ENCODE results near the gene SLCO2A1.

DNA sequence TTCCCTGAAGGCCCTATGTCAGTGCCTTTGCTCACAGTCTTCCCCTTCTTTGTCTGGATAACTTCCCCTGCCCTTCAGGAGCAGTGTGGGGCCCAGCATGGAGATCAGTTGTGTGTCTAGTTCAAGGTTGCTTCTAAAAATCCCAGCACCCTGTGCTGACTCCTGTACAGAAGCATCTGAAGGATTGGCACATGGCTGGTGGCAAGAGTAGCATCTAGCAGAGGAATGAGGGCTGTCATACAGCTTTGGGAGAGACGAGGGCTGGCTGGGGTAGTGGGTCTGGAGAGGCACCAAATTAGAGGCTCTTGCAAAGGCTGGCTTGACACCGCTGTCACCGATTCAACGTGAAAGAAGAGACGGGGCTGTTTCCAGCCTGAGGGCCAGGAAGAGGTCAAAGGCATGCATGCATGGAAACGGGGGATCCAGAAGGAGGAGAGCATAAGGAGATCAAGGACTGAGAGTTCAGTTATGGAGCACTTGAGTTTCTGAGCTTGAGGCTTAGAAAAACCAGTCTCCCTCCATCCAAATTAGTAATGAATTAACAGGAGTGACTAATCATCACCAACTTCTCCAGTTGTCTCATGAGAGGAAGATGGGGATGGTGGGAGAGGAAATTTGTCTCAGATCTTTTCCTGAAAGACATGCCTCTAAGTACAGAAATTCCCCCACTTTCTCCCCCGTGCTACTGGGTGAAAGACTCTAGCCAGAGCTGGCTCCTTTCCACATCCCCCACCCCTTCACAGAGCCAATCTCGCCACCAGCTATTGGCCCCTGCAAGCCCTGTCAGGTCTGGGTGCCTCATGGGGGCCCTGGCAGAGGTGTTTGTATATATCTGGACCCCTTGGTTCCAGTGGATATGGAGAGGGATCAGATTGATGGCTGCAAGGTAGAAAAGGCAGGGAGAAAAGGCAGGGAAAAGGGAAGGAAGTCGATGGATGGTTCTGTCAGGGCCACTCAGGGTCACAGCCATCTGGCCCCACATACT lies 45.9 kb downstream of the SLCO2A1 start:
- TF ChIP-seq POLR2AphosphoS5 (IDR thresholded peaks at IDR 0.05) = no peak
- TF ChIP-seq, protein P1, sequence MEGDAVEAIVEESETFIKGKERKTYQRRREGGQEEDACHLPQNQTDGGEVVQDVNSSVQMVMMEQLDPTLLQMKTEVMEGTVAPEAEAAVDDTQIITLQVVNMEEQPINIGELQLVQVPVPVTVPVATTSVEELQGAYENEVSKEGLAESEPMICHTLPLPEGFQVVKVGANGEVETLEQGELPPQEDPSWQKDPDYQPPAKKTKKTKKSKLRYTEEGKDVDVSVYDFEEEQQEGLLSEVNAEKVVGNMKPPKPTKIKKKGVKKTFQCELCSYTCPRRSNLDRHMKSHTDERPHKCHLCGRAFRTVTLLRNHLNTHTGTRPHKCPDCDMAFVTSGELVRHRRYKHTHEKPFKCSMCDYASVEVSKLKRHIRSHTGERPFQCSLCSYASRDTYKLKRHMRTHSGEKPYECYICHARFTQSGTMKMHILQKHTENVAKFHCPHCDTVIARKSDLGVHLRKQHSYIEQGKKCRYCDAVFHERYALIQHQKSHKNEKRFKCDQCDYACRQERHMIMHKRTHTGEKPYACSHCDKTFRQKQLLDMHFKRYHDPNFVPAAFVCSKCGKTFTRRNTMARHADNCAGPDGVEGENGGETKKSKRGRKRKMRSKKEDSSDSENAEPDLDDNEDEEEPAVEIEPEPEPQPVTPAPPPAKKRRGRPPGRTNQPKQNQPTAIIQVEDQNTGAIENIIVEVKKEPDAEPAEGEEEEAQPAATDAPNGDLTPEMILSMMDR (IDR thresholded peaks at IDR 0.05) = no peak

Data from gastroesophageal sphincter (tissue), 3 donors.